ENCODE measurements around the gene ZFYVE1.

GRCh38 chr14:72970058-72970630 is 56.8 kb downstream of the ZFYVE1 start:
- TF ChIP-seq POLR2A (IDR thresholded peaks at IDR 0.05) (no peak), CTCF (IDR thresholded peaks at IDR 0.05) (no peak), POLR2AphosphoS5 (IDR thresholded peaks at IDR 0.05) (no peak)

Data from breast epithelium (tissue), 3 donors.